Hematopoietic multipotent progenitor cell (in vitro differentiated cells): ENCODE results near the gene MAML1. TPM values are rescaled to one million over a fixed set of nuclear protein-coding genes. Genes with fewer than 3 reads are reported as not detected.
"Not testable (repeated sequence)": the region's sequence is repeated elsewhere in the genome, so short reads cannot be mapped to it uniquely, and the experiment has no call there.

ENCODE experiments used
- DNase-seq, 3 donors: peaks; one replicate each; pipeline ENCODE4 v3.0.0-alpha.2; 2011 to 2015; ENCODE audit warnings: low read depth in 2 of 3, low spot score in 2 of 3
- total RNA-seq: library from RNA; depleted of rRNA; stranded (reverse); fragments of >200 nt; gene quantifications from one replicate; pipeline ENCODE4 v1.2.3, GENCODE V29; 2012

Gene MAML1, protein sequence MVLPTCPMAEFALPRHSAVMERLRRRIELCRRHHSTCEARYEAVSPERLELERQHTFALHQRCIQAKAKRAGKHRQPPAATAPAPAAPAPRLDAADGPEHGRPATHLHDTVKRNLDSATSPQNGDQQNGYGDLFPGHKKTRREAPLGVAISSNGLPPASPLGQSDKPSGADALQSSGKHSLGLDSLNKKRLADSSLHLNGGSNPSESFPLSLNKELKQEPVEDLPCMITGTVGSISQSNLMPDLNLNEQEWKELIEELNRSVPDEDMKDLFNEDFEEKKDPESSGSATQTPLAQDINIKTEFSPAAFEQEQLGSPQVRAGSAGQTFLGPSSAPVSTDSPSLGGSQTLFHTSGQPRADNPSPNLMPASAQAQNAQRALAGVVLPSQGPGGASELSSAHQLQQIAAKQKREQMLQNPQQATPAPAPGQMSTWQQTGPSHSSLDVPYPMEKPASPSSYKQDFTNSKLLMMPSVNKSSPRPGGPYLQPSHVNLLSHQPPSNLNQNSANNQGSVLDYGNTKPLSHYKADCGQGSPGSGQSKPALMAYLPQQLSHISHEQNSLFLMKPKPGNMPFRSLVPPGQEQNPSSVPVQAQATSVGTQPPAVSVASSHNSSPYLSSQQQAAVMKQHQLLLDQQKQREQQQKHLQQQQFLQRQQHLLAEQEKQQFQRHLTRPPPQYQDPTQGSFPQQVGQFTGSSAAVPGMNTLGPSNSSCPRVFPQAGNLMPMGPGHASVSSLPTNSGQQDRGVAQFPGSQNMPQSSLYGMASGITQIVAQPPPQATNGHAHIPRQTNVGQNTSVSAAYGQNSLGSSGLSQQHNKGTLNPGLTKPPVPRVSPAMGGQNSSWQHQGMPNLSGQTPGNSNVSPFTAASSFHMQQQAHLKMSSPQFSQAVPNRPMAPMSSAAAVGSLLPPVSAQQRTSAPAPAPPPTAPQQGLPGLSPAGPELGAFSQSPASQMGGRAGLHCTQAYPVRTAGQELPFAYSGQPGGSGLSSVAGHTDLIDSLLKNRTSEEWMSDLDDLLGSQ
- total RNA-seq = 28.0 TPM

GRCh38 chr5:179732412-179732917 lies at the start of gene MAML1:
Gene MAML1, plus strand, starts transcription at chr5:179732822. Its CDS starts 291 bp downstream, at chr5:179733113.
- DNase-seq = peak; percentile 96 to 100 (median 100)

GRCh38 chr5:179689212-179689611 lies 43.4 kb upstream of the MAML1 start:
- DNase-seq = not testable (repeated sequence)

DNA sequence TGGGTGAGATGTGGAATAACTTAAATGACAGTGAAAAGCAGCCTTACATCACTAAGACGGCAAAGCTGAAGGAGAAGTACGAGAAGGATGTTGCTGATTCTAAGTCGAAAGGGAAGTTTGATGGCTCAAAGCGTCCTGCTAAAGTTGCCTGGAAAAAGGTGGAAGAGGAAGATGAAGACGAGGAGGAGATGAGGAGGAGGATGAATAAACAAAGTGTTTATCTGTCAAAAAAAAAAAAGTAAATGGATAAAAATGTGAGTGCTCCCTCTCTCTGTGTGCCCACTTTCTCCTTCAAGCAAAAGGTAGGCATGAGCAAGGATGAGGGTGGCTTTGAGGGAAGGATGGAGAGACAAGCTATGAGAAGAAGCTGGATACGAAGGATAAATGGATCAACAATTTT lies 38.1 kb upstream of the MAML1 start:
- DNase-seq = no peak

- peak in 2 of 3 donors; percentile 22 to 43 for DNase-seq
These were observed 36.0 kb upstream of the MAML1 start for GRCh38 chr5:179696603-179697002.

- no peak for DNase-seq
These were observed 35.5 kb upstream of the MAML1 start for GRCh38 chr5:179697108-179697507.

DNA sequence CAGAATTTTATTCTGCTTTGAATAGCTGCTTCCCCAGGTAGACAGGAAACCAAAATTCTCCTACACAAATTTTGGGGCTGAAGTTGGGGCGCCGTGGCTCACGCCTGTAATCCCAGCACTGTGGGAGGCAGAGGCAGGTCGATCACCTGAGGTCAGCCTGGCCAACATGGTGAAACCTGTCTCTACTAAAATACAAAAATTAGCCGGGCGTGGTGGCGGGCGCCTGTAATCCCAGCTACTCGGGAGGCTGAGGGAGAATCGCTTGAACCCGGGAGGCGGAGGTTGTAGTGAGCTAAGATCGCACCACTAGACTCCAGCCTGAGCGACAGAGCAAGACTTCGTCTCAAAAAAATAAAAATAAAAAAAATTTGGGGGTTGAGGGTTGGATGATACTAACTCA lies 35.1 kb upstream of the MAML1 start:
- not testable (repeated sequence) for DNase-seq

DNA sequence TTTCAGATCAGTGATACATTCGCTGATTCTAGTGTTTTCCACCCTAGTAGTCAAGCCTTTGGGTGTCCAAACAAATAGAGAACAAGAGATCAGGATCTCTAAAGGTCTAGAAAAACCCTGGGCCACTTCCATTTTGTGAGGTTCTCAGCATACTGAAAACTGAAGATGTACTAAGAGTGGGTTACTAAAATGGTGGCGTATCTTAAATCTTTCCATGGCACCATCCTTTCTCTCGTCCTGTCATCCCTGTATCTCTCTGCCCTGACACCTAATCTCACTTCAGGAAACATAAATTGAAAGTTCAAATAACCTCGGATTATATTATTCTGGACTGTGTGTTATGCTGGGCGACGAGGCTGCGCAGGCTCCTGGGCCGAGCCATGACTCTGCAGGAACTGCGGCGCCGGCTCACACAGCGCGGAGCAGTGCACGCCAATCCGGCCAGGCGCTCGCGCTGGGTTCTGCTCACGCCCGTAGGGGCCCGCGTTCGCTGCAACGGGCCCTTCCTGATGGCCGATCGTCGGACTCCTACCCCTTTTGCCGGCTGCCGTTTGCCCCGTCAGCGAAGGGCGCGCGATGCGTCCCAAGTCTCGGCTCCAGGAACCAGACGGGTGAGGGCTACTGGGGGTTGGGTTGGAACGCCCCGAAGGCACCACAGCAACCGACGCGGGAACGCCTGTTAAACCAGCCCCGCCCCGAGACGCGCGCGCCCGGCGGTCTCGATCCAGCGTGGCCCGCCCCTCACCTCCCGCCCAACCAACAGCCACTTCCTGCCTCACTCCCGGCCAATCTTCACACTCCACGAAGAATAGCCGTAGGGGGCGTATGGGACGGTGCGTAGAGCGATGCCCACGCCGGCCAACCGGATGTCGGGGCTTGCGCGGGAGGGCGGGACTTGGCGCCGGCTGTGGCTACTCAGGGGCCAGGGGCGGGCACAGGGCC lies 34.4 kb upstream of the MAML1 start:
- peak; percentile 98 to 100 (median 99) for DNase-seq

DNA sequence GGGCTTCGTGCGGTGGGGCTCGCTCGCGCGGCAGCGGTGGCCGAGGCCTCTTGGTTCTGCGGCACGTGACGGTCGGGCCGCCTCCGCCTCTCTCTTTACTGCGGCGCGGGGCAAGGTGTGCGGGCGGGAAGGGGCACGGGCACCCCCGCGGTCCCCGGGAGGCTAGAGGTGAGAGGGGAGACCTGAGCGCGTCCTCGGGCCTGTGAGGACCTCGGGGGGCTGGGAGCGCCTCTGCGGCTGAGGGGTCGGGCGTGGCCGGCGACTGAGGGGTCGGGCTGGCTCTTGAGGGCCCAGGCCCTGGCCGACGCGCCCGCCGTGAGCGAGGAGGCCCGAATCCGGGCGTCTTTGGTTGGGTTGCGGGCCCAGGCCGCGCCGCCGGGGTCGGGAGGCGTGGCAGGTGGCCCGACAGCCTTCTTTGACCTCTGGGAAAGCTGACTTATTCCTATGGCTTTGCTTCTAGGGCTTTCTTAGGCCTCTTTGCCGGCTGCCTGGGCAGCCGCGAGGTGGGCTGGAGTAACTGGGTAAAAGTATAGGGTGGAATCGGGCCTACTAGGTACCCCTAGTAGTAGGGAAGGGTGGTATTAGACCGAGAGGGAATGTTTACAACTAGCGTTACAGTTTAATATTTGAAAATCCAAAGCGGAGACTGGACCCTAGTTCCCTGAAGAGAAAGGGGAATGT lies 33.5 kb upstream of the MAML1 start, which contains the start of gene CANX:
Gene CANX (plus strand): TSS at position 33 of the 681 bp plus-strand sequence. CDS start 6,715 bp downstream, outside the sequence.
- no peak for DNase-seq

GRCh38 chr5:179699616-179700237 lies 32.9 kb upstream of the MAML1 start:
- DNase-seq = peak in 2 of 3 donors; percentile 36 to 50

- DNase-seq = peak in 2 of 3 donors; percentile 6 to 18
These were observed 32.2 kb upstream of the MAML1 start for GRCh38 chr5:179700401-179700918.

DNA sequence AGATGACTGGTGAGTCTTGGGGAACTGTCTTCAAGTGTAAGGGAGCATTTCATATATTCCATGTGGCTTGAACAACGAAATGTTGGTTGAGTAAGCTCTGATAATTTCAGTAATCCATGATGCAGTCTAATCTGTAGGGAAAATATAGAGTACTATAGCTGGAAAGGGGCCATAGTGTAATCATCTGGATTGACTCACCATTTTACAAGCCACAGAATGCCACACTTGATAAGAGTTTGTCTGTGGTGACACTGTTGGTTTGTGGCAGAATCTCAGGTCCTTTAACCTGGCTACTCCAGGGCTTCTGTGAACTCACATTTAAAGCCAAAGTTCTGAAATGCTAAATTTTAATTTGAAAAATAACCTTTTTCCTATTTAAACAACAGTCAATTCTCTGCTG lies 16.3 kb upstream of the MAML1 start:
- DNase-seq = no peak

DNA sequence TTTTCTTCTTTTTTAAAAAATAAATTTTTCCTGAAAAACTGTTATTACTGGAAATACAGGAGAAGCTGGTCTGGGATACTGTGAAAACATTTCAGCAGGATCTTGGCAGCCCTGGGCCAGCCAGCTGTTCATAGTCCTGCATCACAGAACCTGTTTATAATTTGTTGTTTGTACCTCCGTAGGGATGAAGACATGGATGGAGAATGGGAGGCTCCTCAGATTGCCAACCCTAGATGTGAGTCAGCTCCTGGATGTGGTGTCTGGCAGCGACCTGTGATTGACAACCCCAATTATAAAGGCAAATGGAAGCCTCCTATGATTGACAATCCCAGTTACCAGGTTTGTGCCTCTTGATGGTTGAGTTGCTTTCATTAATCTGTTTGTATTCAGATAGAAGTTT lies 12.4 kb upstream of the MAML1 start:
- no peak for DNase-seq

- DNase-seq = no peak
These were observed 8.5 kb upstream of the MAML1 start for GRCh38 chr5:179724163-179724562.

GRCh38 chr5:179727106-179727505 lies 5.5 kb upstream of the MAML1 start:
- no peak for DNase-seq

DNA sequence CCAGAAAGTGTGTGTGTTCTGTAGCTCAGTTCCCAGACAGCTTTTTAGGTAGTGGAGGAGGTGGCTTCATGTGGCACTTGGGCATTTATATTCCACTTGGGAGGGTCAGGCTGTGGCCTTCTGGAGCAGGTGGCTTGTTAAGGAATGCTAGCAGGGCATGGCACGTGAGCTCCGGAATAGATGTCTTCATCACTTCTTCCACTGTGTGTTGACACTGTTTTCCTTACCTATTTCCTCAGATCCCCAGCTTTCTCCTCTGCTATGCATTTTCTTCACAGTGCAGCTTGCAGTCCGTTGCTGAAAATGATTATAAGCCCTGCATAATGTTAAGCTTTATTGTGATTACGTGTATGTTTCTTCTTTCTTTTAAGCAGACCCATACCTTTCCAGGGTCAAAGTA lies 3.3 kb upstream of the MAML1 start:
- no peak for DNase-seq

GRCh38 chr5:179729727-179730126 lies 2.9 kb upstream of the MAML1 start:
- DNase-seq = no peak

GRCh38 chr5:179730356-179730755 lies 2.3 kb upstream of the MAML1 start:
- DNase-seq = no peak

- no peak for DNase-seq
These were observed 1.8 kb upstream of the MAML1 start for GRCh38 chr5:179730852-179731251.
